Adipocyte (in vitro differentiated cells): ENCODE measurements around the gene IDH3G.

ENCODE experiments used
- DNase-seq: peaks from one replicate; pipeline ENCODE4 v3.0.0-alpha.2; 2015; ENCODE audit warnings: low read depth
- H3K27me3 ChIP-seq: replicated peaks from 2 replicates; pipeline ENCODE4 v1.7.0; 2013; ENCODE audit warnings: mild to moderate bottlenecking, low read length, moderate library complexity; ENCODE audit not compliant: control insufficient read depth, insufficient read depth
- H3K36me3 ChIP-seq: 2 replicates; pipeline ENCODE4 v1.7.0; 2013; ENCODE audit warnings: low read length, mild to moderate bottlenecking, moderate library complexity; ENCODE audit not compliant: control insufficient read depth, insufficient read depth, severe bottlenecking
- H3K4me1 ChIP-seq: 2 replicates; pipeline ENCODE4 v1.7.0; 2013; ENCODE audit warnings: mild to moderate bottlenecking, low read length, moderate library complexity; ENCODE audit not compliant: control insufficient read depth, insufficient read depth
- H3K4me3 ChIP-seq: 2 replicates; pipeline ENCODE4 v1.7.0; 2013; ENCODE audit warnings: mild to moderate bottlenecking, low read length, moderate library complexity
- H3K9ac ChIP-seq: 2 replicates; pipeline ENCODE4 v1.7.0; 2013; ENCODE audit warnings: mild to moderate bottlenecking, low read length, moderate library complexity
- H3K9me3 ChIP-seq: 2 replicates; pipeline ENCODE4 v1.7.0; 2013; ENCODE audit warnings: mild to moderate bottlenecking, low read length, moderate library complexity; ENCODE audit not compliant: control insufficient read depth

Gene IDH3G

DNA sequence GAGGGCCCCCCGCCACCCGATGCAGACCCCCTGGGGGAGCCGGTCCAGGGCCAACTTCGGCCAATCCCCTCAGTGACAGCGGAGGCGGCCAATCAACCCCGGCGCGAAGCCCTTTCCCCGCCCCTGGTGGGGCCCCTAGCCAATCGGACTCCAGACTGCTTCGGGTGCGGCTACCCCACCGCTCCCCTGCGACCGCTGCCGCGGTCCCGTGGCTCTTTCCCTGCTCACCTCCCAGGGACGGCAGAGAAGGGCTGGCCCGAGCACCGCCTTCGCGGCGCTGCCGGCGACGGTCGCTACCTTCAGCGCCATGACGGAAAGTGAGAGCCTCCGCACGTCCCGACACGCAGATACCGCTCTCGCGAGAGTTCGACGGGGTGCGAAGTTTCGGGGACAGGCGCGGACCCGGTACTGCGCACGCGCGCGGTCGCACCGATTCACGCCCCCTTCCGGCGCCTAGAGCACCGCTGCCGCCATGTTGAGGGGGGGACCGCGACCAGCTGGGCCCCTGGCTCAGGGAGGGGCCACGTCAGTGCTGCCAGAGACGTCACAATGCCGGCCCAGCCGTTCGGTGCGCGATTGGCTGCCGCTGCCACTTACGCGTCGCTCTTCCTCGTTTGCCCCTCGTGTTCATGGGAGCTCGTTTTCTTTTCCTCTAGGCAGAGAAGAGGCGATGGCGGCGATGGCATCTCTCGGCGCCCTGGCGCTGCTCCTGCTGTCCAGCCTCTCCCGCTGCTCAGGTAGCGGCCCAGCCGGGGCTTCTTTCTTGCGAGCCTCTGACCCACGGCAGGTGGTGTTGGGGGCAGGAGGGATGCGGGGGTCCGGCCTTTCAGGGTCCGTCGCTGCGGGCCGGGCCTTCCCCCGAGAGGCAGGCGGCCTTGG, at the start of gene IDH3G, which contains the start of gene SSR4:
TSS of gene IDH3G (minus strand) at position 358 of the 879 bp plus-strand sequence. CDS start at position 309, 49 bp downstream.
TSS of gene SSR4 (plus strand) at position 651 of the 879 bp plus-strand sequence. CDS start at position 671, 20 bp downstream.
- Histone ChIP-seq H3K4me3 (peak within 1 kb of the TSS; percentile 87), H3K4me1 (peaks cover 18% of the 10 kb centered on the region), H3K9ac (peak within 1 kb of the TSS; percentile 92), H3K27me3 (no peaks in the 10 kb centered on the region), H3K36me3 (peaks cover 24% of the 10 kb centered on the region), H3K9me3 (peaks cover 5% of the 10 kb centered on the region)
- peak; percentile 94 for DNase-seq

DNA sequence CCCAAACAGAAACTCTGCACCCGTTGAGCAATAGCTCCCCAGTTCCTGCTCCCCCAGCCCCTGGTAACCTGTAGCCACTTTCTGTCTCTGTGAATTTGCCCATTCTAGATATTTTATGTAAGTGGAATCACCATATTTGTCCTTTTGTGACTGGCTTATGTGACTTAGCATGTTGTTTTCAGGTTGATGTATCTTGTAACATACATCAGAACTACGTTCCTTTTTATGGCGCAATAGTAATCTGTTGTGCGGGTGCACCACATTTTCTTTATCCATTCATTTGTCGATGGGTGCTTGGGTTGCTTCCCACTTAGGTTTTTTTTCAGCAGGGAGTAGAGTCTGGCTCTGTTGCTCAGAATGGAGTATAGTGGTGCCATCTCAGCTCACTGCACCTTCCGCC, 42.7 kb upstream of the IDH3G start:
- DNase-seq = no peak
- no peaks in the 10 kb centered on the region for H3K36me3 ChIP-seq
- H3K4me1 ChIP-seq = no peaks in the 10 kb centered on the region
- H3K9me3 ChIP-seq = peaks cover 8% of the 10 kb centered on the region
- H3K9ac ChIP-seq = no peak overlapping the region
- H3K27me3 ChIP-seq = peaks cover 61% of the 10 kb centered on the region
- H3K4me3 ChIP-seq = no peak overlapping the region

DNA sequence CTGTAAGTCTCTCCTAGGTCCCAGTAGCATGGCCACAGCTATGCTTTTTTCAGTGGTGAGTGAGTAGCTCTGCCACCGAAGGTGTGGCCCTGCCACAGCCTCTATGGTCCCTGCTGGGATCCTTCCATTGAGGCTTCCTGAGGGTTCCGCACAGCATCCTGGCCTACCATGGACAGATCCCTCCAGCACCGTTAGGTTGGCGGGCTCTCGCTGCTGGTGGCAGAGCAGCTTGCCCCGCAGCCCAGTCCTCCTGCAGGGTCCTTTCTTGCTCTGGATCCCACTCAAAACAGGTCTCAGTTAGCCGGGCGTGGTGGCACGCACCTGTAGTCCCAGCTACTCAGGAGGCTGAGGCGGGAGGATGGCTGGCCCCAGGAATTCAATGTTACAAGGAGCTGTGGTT, 38.6 kb upstream of the IDH3G start:
- H3K36me3 ChIP-seq = no peaks in the 10 kb centered on the region
- H3K9ac ChIP-seq = no peak overlapping the region
- DNase-seq = no peak
- no peaks in the 10 kb centered on the region for H3K4me1 ChIP-seq
- peaks cover 49% of the 10 kb centered on the region for H3K27me3 ChIP-seq
- H3K4me3 ChIP-seq = no peak overlapping the region
- H3K9me3 ChIP-seq = peaks cover 8% of the 10 kb centered on the region

DNA sequence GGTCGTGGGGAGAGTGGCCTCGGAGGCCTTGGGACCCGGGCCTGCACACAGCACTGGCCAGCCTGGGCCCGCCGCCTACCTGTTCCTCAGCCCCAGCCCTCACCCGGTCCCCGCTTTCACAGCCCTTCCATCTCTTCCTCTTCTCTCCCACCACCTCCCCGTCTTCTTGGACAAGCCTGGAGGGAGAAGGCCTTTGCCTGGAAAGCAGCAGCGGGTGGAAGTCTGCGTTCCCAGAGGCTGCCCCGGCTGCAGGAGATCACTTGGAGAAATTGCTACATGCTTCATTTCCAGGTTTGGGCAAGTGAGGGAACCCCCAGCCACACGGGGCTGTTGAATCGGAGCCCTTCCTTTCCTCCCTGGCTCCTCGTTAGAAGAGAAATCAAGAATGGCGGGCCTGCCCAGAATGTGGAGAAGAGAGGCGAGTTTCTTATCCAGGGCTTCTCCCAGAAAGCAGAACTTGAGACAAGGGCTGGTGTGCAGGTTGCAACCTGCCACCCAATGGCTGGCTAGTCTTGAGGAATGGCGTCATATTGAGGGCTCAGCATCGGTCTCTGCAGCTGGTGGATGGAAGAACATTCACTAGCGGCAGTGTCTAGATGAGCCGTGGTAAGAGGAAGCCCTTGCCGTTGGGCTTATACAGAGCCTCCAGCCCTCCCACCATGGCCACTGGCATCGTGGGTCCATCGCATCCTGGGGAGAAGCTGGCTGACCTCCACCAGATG, 37.4 kb upstream of the IDH3G start:
- no peak overlapping the region for H3K4me3 ChIP-seq

DNA sequence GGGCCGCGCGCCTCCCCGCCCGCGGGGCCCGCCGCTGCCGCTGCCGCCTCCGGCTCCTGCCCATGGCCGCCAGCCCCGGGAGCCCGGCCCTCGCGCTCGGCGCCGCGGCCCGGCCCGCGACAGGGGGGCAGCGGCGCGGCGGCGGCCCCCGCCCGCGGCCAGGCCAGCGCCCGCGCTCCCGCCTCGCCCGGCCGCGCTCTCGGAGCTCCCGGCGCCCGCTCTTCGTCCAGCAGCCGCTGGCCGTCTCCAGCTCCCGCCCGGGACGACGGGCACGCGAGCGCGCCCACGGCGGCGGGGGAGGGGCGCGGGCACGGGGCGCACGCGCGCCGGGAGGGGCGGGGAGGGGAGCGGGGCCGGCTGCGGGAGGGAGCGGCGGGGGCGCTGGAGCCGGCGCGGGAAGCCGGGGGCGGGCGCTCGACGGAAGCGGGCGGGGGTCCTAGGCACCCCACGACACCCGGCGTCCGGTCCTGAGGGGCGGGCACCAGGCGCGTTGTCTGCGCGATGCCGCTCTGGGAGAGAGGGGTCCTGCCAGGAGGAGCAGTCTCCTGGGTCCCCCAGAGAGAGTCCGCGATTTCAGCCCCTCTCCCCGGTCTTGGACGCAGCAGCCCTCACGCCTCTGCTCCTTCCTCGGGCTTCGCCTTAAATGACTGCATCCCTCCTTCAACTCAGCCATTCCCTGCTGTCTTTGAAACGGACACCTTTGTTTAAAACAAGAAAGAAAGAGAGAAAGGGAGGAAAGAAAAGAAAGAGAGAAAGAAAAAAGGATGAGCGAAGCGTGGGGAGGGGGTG, 36.7 kb upstream of the IDH3G start:
- peaks cover 8% of the 10 kb centered on the region for H3K9me3 ChIP-seq
- H3K4me3 ChIP-seq = no peak overlapping the region
- H3K9ac ChIP-seq = no peak overlapping the region
- peak; percentile 38 for DNase-seq
- H3K27me3 ChIP-seq = peaks cover 50% of the 10 kb centered on the region
- H3K36me3 ChIP-seq = no peaks in the 10 kb centered on the region
- no peaks in the 10 kb centered on the region for H3K4me1 ChIP-seq

More for the DNA sequence above, 37.4 kb upstream of the IDH3G start:
- Histone ChIP-seq H3K4me1 (no peaks in the 10 kb centered on the region), H3K36me3 (no peaks in the 10 kb centered on the region), H3K9ac (no peak overlapping the region), H3K9me3 (peaks cover 8% of the 10 kb centered on the region), H3K27me3 (peaks cover 50% of the 10 kb centered on the region)
- no peak for DNase-seq

DNA sequence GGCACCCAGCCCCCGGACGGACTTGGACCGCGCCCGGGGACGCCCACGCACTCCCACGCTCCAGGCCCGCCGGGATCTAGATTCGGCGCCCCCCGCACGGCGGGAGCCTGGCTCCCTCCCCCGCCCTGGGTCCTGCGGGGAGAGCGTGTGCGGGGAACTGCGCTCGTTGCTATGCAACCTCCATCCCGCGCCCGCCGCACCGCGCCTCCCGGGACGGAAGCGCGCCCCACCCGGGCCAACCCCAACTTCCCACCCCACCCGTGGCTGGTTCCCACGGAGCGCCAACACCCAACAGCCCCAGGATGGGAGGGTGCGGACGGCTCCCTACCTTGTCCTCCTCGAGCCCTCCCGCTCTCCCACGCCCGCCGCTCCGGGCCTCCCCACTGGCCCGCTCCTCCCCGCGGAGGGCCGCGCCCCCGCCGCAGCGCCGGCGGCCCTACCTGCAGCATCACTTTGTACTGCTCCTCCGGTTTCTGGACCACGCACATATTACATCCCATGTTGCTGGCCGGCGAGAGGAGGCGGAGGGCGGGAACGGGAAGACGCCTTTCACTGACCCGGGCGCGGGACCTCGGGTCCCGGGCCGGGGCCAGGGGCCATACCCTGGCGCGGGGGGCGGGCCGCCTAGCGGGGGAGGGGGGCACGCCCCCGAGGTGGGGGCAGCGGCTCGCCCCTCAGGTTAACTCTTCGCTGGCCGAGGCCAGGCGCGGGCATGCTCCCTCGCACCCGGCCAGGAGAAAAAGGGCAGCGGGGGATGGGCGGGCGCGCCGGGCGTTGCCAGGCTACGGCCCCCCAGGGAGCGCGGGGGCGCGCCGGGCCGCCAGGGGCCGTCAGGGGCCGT, 35.8 kb upstream of the IDH3G start, which contains the start of gene PDZD4:
TSS of gene PDZD4 (minus strand) at position 746 of the 841 bp plus-strand sequence. CDS start at position 500, 246 bp downstream.
- peaks cover 53% of the 10 kb centered on the region for H3K27me3 ChIP-seq
- H3K4me1 ChIP-seq = no peaks in the 10 kb centered on the region
- no peaks in the 10 kb centered on the region for H3K36me3 ChIP-seq
- peak; percentile 24 for DNase-seq
- H3K9ac ChIP-seq = no peak within 1 kb of the TSS
- peaks cover 8% of the 10 kb centered on the region for H3K9me3 ChIP-seq
- H3K4me3 ChIP-seq = no peak within 1 kb of the TSS

DNA sequence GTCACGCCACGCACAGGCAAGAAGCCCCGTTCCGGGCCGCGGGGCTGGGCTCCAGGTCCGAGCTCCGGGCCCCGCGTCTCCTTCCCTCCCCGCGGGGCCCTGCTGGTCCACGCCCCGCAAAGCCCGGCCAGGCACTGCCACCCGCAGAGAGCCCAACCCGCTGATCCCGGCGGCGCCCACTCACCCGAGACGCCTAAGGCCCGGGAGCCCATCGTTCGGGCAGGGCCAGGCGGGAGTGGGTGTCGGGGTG, 35.3 kb upstream of the IDH3G start:
- no peak overlapping the region for H3K9ac ChIP-seq
- H3K4me1 ChIP-seq = no peaks in the 10 kb centered on the region
- no peaks in the 10 kb centered on the region for H3K36me3 ChIP-seq
- DNase-seq = no peak
- H3K9me3 ChIP-seq = peaks cover 3% of the 10 kb centered on the region
- H3K27me3 ChIP-seq = peaks cover 51% of the 10 kb centered on the region
- no peak overlapping the region for H3K4me3 ChIP-seq

DNA sequence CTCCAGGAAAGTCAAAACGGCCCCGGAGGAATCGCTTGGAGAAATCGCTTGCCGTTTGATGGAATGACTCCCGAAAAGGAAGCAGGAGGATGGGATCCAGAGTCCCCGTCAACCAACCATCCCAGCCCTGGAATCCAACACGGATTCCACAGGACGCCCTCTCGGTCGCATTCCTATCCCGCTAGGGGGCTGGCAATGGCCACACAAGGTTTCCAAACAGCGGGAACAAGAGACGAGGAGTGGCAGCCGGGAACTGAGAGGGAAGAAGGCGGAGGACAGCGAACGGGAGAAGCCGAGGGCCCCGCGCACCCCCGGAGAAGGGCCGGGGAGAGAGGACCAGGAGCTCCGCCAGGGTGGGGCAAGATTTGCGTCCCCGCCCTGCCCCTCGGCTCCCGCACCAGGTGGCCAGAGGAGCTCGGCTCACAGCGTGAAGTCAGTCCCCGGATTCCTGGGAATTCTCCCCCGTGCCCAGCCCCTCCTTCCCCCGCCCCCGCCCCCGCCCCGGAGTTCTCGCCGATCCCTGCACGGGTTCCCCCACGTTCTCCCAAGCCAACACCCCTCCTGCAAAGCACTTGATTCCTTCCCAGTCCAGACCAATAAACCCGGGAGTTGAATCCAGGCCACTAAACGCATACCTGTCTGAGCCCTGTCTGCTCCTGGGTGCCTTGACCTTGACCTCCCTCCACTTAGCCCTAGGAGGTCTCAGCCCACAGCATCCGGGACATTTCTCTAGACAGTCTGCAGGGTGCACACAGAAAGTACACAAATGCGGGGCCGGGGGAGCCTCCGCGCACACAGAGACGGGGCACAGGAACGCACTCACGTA, 34.8 kb upstream of the IDH3G start:
- Histone ChIP-seq H3K4me1 (no peaks in the 10 kb centered on the region), H3K4me3 (no peak overlapping the region), H3K27me3 (peaks cover 53% of the 10 kb centered on the region), H3K9me3 (no peaks in the 10 kb centered on the region), H3K9ac (no peak overlapping the region), H3K36me3 (no peaks in the 10 kb centered on the region)
- DNase-seq = peak; percentile 11

DNA sequence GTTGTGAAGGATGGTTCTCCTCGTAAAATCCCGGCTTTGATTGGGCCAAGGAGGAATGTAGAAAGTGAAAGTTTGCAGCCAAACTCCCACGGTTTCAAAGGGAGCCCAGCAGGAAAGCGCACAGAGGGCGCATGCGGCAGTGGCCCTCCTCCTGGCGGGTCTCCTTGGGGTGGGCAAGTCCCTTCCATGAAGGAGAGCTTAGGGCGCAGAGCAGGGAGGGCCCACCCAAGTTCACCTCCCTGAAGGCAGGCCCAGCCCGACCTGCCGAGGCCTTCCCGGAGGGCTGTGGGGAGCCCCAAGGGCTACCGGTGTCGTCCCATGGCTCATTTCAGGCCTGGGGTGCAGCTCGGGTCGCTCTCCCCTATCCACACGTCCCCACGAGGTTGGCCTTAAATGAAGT, 34.1 kb upstream of the IDH3G start:
- Histone ChIP-seq H3K9me3 (no peaks in the 10 kb centered on the region), H3K9ac (no peak overlapping the region), H3K4me1 (no peaks in the 10 kb centered on the region), H3K27me3 (peaks cover 54% of the 10 kb centered on the region), H3K36me3 (no peaks in the 10 kb centered on the region), H3K4me3 (no peak overlapping the region)
- DNase-seq = no peak

DNA sequence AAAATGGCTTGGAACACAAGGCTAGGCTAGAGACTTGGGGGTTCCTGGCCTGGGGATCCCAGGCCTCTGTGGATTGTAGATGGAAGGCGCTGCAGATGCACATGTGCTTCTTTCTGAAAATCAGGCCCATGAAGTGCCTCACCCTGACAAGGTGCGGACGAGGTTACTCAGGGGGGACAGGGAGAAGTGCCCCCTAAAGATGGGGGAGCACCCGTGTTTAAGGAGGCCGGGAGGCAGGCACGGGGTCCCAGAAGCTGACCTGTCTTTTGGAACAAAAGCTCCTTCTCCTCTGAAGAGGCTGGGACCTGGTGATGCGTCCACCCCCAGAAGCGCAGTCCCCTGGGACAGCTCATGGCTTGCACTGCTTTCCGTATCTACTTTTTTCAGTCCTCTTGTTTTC, 33.7 kb upstream of the IDH3G start:
- DNase-seq = no peak
- no peaks in the 10 kb centered on the region for H3K9me3 ChIP-seq
- H3K36me3 ChIP-seq = no peaks in the 10 kb centered on the region
- no peak overlapping the region for H3K9ac ChIP-seq
- no peaks in the 10 kb centered on the region for H3K4me1 ChIP-seq
- no peak overlapping the region for H3K4me3 ChIP-seq
- peaks cover 50% of the 10 kb centered on the region for H3K27me3 ChIP-seq
